IMR-90 (cell line): Measurements from ENCODE around the gene PYROXD2.
A peak's percentile ranks its signal among the peaks of the same experiment; 100 is the strongest.

Source experiments
- MXI1 ChIP-seq: IDR thresholded peaks from 2 replicates; pipeline ENCODE4 v1.6.1; 2012; ENCODE audit warnings: low read depth, mild to moderate bottlenecking, low read length, moderate library complexity, borderline replicate concordance
- POLR2A ChIP-seq: IDR thresholded peaks from 2 replicates; pipeline ENCODE4 v1.6.1; 2012; ENCODE audit warnings: mild to moderate bottlenecking, low read depth, low read length
- SMC3 ChIP-seq: fragments of 150-350 bp; IDR thresholded peaks from 2 replicates; pipeline ENCODE4 v1.6.1; 2016; ENCODE audit warnings: low read depth, mild to moderate bottlenecking, antibody characterized with exemption, low read length, moderate library complexity
- TF ChIP-seq, protein P1 (sequence below): conservative IDR thresholded peaks from 2 replicates; pipeline ENCODE4 v1.5.1; 2012; ENCODE audit warnings: mild to moderate bottlenecking, low read depth, low read length, improper control_type of control experiment

DNA sequence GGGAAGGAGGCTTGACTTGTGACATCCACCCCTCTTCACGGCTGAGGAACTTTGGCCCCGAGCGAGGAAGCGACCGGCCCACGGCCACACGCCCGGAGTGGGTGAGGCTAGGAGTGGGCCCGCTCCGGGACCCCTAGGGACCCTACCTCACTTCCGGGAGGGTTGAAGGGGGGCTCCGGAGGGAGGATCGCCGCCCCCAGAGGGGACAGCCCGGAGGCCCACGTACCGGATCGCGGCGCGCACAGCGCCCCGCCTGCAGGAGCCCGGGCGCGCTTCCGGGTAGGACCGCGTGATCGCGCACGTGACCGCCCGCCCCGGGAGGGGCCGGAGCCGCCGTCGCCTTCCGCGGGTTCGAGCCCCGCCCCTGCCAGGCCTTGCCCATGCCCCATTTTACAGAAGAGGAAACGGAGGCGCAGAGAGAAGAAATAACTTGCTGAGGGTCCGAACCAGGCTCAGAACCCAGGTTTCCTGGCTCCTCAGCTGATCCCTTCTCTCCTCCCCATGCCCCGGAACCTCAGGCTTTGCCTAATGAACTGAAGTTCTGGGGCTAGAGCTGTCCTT lies 31.8 kb upstream of the PYROXD2 start, which contains the start of gene HPS1:
- TF ChIP-seq, protein P1, sequence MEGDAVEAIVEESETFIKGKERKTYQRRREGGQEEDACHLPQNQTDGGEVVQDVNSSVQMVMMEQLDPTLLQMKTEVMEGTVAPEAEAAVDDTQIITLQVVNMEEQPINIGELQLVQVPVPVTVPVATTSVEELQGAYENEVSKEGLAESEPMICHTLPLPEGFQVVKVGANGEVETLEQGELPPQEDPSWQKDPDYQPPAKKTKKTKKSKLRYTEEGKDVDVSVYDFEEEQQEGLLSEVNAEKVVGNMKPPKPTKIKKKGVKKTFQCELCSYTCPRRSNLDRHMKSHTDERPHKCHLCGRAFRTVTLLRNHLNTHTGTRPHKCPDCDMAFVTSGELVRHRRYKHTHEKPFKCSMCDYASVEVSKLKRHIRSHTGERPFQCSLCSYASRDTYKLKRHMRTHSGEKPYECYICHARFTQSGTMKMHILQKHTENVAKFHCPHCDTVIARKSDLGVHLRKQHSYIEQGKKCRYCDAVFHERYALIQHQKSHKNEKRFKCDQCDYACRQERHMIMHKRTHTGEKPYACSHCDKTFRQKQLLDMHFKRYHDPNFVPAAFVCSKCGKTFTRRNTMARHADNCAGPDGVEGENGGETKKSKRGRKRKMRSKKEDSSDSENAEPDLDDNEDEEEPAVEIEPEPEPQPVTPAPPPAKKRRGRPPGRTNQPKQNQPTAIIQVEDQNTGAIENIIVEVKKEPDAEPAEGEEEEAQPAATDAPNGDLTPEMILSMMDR, result no peak
- peak; percentile 81 for TF ChIP-seq POLR2A
- TF ChIP-seq SMC3, result no peak
- TF ChIP-seq MXI1, result peak; percentile 48; the same call in 1 of the 2 replicates
